GM23338 (cell line): ENCODE results near the gene SCNN1B. TPM values are rescaled to one million over a fixed set of nuclear protein-coding genes. Genes with fewer than 3 reads are reported as not detected.

Experiments
- ATAC-seq: fragments of 200-7000 bp; cut with Tn5 transposase; 3 replicates; pipeline ENCODE4 v1.9.1; 2020
- DNase-seq: peaks from one replicate; pipeline ENCODE4 v3.0.0-alpha.2; 2015; ENCODE audit warnings: low spot score
- H2AFZ ChIP-seq: fragments of 200-600 bp; sonication (generic); 2 replicates; pipeline ENCODE4 v1.8.0; 2016; ENCODE audit warnings: antibody characterized with exemption, mild to moderate bottlenecking, moderate library complexity
- H3F3A ChIP-seq: fragments of 200-600 bp; sonication (generic); replicated peaks from 2 replicates; pipeline ENCODE4 v1.8.0; 2017; ENCODE audit warnings: antibody characterized with exemption, mixed run types, low read depth
- H3K27ac ChIP-seq: fragments of 200-600 bp; sonication (generic); 2 replicates; pipeline ENCODE4 v1.6.1; 2016; ENCODE audit warnings: low read depth
- H3K27me3 ChIP-seq: fragments of 200-600 bp; sonication (generic); 2 replicates; pipeline ENCODE4 v1.8.0; 2016; ENCODE audit warnings: mild to moderate bottlenecking, mixed run types, moderate library complexity; ENCODE audit not compliant: insufficient read depth
- H3K36me3 ChIP-seq: fragments of 200-600 bp; sonication (generic); 2 replicates; pipeline ENCODE4 v1.8.0; 2016; ENCODE audit warnings: mild to moderate bottlenecking; ENCODE audit not compliant: insufficient read depth
- H3K4me1 ChIP-seq: fragments of 200-600 bp; sonication (generic); 2 replicates; pipeline ENCODE4 v1.8.0; 2016; ENCODE audit warnings: mild to moderate bottlenecking, moderate library complexity; ENCODE audit not compliant: insufficient read depth
- H3K4me2 ChIP-seq: fragments of 200-600 bp; sonication (generic); 2 replicates; pipeline ENCODE4 v1.7.1; 2017; ENCODE audit warnings: mixed run types
- H3K4me3 ChIP-seq: fragments of 200-600 bp; sonication (generic); 2 replicates; pipeline ENCODE4 v1.6.1; 2016; ENCODE audit warnings: mixed run types
- H3K79me2 ChIP-seq: fragments of 200-600 bp; sonication (generic); replicated peaks from 2 replicates; pipeline ENCODE4 v1.8.0; 2017; ENCODE audit warnings: mild to moderate bottlenecking; ENCODE audit not compliant: insufficient read depth
- H3K9me2 ChIP-seq: fragments of 200-600 bp; sonication (generic); 2 replicates; pipeline ENCODE4 v1.8.0; 2017; ENCODE audit not compliant: insufficient read depth
- H4K20me1 ChIP-seq: fragments of 200-600 bp; sonication (generic); replicated peaks from 2 replicates; pipeline ENCODE4 v1.8.0; 2017; ENCODE audit warnings: mild to moderate bottlenecking; ENCODE audit not compliant: insufficient read depth
- H3K27ac Mint-ChIP-seq: 2 replicates; pipeline ENCODE4 v1.8.0; 2020; ENCODE audit warnings: inconsistent platforms, mild to moderate bottlenecking, moderate library complexity, mixed read lengths
- H3K27me3 Mint-ChIP-seq: 3 replicates; pipeline ENCODE4 v1.8.0; 2022; ENCODE audit warnings: low read depth, mild to moderate bottlenecking, moderate library complexity, mixed read lengths, inconsistent platforms; ENCODE audit not compliant: insufficient read depth, poor library complexity
- H3K36me3 Mint-ChIP-seq: 3 replicates; pipeline ENCODE4 v1.8.0; 2021; ENCODE audit warnings: low read depth, mild to moderate bottlenecking, inconsistent platforms, moderate library complexity, mixed read lengths
- H3K4me1 Mint-ChIP-seq: 3 replicates; pipeline ENCODE4 v1.8.0; 2020; ENCODE audit warnings: mild to moderate bottlenecking, inconsistent platforms, mixed read lengths
- H3K4me3 Mint-ChIP-seq: 3 replicates; pipeline ENCODE4 v1.8.0; 2021; ENCODE audit warnings: moderate library complexity, mild to moderate bottlenecking, inconsistent platforms, mixed read lengths
- H3K9me3 Mint-ChIP-seq: 3 replicates; pipeline ENCODE4 v1.8.0; 2020; ENCODE audit warnings: moderate library complexity, mild to moderate bottlenecking, inconsistent platforms, mixed read lengths
- CREB1 ChIP-seq: fragments of 250-450 bp; sonication (Bioruptor Pico); IDR thresholded peaks from 2 replicates; pipeline ENCODE4 v1.5.0; 2020; ENCODE audit warnings: low read depth, mild to moderate bottlenecking, moderate library complexity
- ETS1 ChIP-seq: IDR thresholded peaks from 2 replicates; pipeline ENCODE4 v1.6.1; 2016; ENCODE audit warnings: antibody characterized with exemption
- EZH2phosphoT487 ChIP-seq: fragments of 200-600 bp; sonication (generic); IDR thresholded peaks from one replicate; pipeline ENCODE4 v1.8.1; 2018; ENCODE audit warnings: antibody characterized with exemption; ENCODE audit not compliant: unreplicated experiment
- JUNB ChIP-seq: IDR thresholded peaks from one replicate; pipeline ENCODE4 v1.6.1; 2016; ENCODE audit warnings: antibody characterized with exemption; ENCODE audit not compliant: unreplicated experiment
- POLR2AphosphoS5 ChIP-seq: IDR thresholded peaks from 2 replicates; pipeline ENCODE4 v1.6.1; 2016; ENCODE audit warnings: antibody characterized with exemption, low read depth
- REST ChIP-seq: IDR thresholded peaks from one replicate; pipeline ENCODE4 v1.6.1; 2018; ENCODE audit warnings: antibody characterized with exemption; ENCODE audit not compliant: unreplicated experiment
- ZNF331 ChIP-seq: fragments of 250-450 bp; sonication (Bioruptor Pico); IDR thresholded peaks from 2 replicates; pipeline ENCODE4 v1.5.0; 2020; ENCODE audit warnings: low read depth, mild to moderate bottlenecking, moderate library complexity
- polyA plus RNA-seq: library from polyadenylated mRNA; unstranded; fragments of >200 nt; fragmentation: Nextera tagmentation; extraction: Ambion mirVana; gene quantifications from 2 replicates; pipeline ENCODE4 v1.2.1, GENCODE V29; 2016
- total RNA-seq: library from RNA; depleted of rRNA; stranded (reverse); fragments of >200 nt; shearing (Covaris generic); gene quantifications from 2 replicates; pipeline ENCODE4 v1.2.3, GENCODE V29; 2014
- TF ChIP-seq, protein P1 (sequence below), 2 experiments: fragments of 200-600 bp in 1 of 2; sonication (generic) in 1 of 2; conservative IDR thresholded peaks; 2 replicates each; pipeline versions ENCODE4 v1.5.1 to v1.6.1; 2016 to 2017; ENCODE audit warnings: antibody characterized with exemption in 2 of 2, low read depth in 2 of 2, mild to moderate bottlenecking in 2 of 2, moderate library complexity in 1 of 2
- TF ChIP-seq, protein P2 (sequence below): fragments of 250-450 bp; sonication (Bioruptor Pico); IDR thresholded peaks from 2 replicates; pipeline ENCODE4 v1.5.0; 2020; ENCODE audit warnings: mild to moderate bottlenecking, moderate library complexity

SCNN1B gene
- total and polyA plus RNA-seq, 2 experiments from 2014 or later: 0.78 to 1.1 TPM

- Histone ChIP-seq H3K4me3 (no peak overlapping the region), H2AFZ (no peak overlapping the region), H3K36me3 (no peaks in the 10 kb centered on the region), H3K9me2 (no peaks in the 10 kb centered on the region), H3K4me1 (0 out of 2 replicates have a peak, but pooled peaks cover 4% of the 10 kb centered on the region), H3K27me3 (no peaks in the 10 kb centered on the region), H3K27ac (no peak overlapping the region), H3F3A (no peaks in the 10 kb centered on the region), H3K4me2 (no peak overlapping the region), H3K79me2 (no peaks in the 10 kb centered on the region), H4K20me1 (no peaks in the 10 kb centered on the region)
- no peaks in the 10 kb centered on the region for H3K4me1 Mint-ChIP-seq
- DNase-seq (no peak), ATAC-seq (no peak)
- TF ChIP-seq POLR2AphosphoS5 (no peak), ZNF331 (CRISPR knock-in tag) (no peak), JUNB (no peak)
- H3K36me3 Mint-ChIP-seq: peaks cover 4% of the 10 kb centered on the region; the same call in 2 of the 3 replicates
- H3K27ac Mint-ChIP-seq: no peak overlapping the region
- no peak overlapping the region for H3K4me3 Mint-ChIP-seq
- H3K27me3 Mint-ChIP-seq: no peaks in the 10 kb centered on the region
- no peaks in the 10 kb centered on the region for H3K9me3 Mint-ChIP-seq
Measured at GRCh38 chr16:23385441-23385840, 83.3 kb downstream of the SCNN1B start.

DNA sequence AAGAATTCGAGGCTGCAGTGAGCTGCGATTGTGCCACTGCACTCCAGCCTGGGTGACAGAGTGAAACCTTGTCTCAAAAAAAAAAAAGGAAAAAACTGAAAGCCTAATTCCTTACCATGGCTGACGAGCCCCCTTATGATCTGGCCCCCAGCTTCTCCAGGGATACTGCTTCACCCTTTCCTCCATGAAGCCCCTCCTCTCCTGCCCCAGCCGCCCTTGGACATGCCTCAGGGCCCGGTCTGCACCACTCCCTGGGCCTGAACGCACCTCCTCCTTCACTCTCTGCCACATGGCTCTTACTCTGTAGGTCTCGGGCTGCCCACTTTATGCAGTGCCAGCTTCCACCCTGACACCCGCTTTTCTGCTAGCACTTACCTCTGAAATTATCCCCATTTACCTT, 85.6 kb downstream of the SCNN1B start:
- no peaks in the 10 kb centered on the region for H3F3A ChIP-seq
- H3K27me3 ChIP-seq: no peaks in the 10 kb centered on the region
- H3K9me3 Mint-ChIP-seq: no peaks in the 10 kb centered on the region
- no peak overlapping the region for H3K4me3 ChIP-seq
- ATAC-seq: no peak
- H3K27ac ChIP-seq: no peak overlapping the region
- H3K4me3 Mint-ChIP-seq: no peak overlapping the region
- H3K36me3 Mint-ChIP-seq: peaks cover 16% of the 10 kb centered on the region
- no peaks in the 10 kb centered on the region for H3K27me3 Mint-ChIP-seq
- no peaks in the 10 kb centered on the region for H3K9me2 ChIP-seq
- no peak overlapping the region for H3K4me2 ChIP-seq
- DNase-seq: no peak
- 0 out of 2 replicates have a peak, but pooled peaks cover 4% of the 10 kb centered on the region for H3K4me1 ChIP-seq
- H3K4me1 Mint-ChIP-seq: no peaks in the 10 kb centered on the region
- peak overlapping the region; percentile 24; the same call in 1 of the 2 replicates for H3K27ac Mint-ChIP-seq
- H3K36me3 ChIP-seq: no peaks in the 10 kb centered on the region
- H4K20me1 ChIP-seq: no peaks in the 10 kb centered on the region
- no peak overlapping the region for H2AFZ ChIP-seq
- no peaks in the 10 kb centered on the region for H3K79me2 ChIP-seq
- TF ChIP-seq, protein P1, sequence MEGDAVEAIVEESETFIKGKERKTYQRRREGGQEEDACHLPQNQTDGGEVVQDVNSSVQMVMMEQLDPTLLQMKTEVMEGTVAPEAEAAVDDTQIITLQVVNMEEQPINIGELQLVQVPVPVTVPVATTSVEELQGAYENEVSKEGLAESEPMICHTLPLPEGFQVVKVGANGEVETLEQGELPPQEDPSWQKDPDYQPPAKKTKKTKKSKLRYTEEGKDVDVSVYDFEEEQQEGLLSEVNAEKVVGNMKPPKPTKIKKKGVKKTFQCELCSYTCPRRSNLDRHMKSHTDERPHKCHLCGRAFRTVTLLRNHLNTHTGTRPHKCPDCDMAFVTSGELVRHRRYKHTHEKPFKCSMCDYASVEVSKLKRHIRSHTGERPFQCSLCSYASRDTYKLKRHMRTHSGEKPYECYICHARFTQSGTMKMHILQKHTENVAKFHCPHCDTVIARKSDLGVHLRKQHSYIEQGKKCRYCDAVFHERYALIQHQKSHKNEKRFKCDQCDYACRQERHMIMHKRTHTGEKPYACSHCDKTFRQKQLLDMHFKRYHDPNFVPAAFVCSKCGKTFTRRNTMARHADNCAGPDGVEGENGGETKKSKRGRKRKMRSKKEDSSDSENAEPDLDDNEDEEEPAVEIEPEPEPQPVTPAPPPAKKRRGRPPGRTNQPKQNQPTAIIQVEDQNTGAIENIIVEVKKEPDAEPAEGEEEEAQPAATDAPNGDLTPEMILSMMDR (conservative IDR thresholded peaks at IDR 0.05; ENCODE audit: low read depth in 2 of 2): no peak
- TF ChIP-seq EZH2phosphoT487: no peak
- TF ChIP-seq CREB1 (CRISPR knock-in tag): no peak
- no peak for TF ChIP-seq ZNF331 (CRISPR knock-in tag)
- TF ChIP-seq REST: no peak
- TF ChIP-seq, protein P2, sequence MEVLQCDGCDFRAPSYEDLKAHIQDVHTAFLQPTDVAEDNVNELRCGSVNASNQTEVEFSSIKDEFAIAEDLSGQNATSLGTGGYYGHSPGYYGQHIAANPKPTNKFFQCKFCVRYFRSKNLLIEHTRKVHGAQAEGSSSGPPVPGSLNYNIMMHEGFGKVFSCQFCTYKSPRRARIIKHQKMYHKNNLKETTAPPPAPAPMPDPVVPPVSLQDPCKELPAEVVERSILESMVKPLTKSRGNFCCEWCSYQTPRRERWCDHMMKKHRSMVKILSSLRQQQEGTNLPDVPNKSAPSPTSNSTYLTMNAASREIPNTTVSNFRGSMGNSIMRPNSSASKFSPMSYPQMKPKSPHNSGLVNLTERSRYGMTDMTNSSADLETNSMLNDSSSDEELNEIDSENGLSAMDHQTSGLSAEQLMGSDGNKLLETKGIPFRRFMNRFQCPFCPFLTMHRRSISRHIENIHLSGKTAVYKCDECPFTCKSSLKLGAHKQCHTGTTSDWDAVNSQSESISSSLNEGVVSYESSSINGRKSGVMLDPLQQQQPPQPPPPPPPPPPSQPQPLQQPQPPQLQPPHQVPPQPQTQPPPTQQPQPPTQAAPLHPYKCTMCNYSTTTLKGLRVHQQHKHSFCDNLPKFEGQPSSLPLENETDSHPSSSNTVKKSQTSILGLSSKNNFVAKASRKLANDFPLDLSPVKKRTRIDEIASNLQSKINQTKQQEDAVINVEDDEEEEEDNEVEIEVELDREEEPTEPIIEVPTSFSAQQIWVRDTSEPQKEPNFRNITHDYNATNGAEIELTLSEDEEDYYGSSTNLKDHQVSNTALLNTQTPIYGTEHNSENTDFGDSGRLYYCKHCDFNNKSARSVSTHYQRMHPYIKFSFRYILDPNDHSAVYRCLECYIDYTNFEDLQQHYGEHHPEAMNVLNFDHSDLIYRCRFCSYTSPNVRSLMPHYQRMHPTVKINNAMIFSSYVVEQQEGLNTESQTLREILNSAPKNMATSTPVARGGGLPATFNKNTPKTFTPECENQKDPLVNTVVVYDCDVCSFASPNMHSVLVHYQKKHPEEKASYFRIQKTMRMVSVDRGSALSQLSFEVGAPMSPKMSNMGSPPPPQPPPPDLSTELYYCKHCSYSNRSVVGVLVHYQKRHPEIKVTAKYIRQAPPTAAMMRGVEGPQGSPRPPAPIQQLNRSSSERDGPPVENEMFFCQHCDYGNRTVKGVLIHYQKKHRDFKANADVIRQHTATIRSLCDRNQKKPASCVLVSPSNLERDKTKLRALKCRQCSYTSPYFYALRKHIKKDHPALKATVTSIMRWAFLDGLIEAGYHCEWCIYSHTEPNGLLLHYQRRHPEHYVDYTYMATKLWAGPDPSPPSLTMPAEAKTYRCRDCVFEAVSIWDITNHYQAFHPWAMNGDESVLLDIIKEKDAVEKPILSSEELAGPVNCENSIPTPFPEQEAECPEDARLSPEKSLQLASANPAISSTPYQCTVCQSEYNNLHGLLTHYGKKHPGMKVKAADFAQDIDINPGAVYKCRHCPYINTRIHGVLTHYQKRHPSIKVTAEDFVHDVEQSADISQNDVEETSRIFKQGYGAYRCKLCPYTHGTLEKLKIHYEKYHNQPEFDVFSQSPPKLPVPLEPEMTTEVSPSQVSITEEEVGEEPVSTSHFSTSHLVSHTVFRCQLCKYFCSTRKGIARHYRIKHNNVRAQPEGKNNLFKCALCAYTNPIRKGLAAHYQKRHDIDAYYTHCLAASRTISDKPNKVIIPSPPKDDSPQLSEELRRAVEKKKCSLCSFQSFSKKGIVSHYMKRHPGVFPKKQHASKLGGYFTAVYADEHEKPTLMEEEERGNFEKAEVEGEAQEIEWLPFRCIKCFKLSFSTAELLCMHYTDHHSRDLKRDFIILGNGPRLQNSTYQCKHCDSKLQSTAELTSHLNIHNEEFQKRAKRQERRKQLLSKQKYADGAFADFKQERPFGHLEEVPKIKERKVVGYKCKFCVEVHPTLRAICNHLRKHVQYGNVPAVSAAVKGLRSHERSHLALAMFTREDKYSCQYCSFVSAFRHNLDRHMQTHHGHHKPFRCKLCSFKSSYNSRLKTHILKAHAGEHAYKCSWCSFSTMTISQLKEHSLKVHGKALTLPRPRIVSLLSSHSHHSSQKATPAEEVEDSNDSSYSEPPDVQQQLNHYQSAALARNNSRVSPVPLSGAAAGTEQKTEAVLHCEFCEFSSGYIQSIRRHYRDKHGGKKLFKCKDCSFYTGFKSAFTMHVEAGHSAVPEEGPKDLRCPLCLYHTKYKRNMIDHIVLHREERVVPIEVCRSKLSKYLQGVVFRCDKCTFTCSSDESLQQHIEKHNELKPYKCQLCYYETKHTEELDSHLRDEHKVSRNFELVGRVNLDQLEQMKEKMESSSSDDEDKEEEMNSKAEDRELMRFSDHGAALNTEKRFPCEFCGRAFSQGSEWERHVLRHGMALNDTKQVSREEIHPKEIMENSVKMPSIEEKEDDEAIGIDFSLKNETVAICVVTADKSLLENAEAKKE (CRISPR knock-in tag): no peak
- no peak for TF ChIP-seq JUNB
- no peak for TF ChIP-seq ETS1
